ENCODE results near the gene TRPC4AP.

GRCh38 chr20:34964486-34964885, 128.1 kb downstream of the TRPC4AP start:
- TF ChIP-seq POLR2AphosphoS5 (IDR thresholded peaks at IDR 0.05): no peak
- TF ChIP-seq POLR2A (IDR thresholded peaks at IDR 0.05): no peak
- no peak for TF ChIP-seq CTCF (IDR thresholded peaks at IDR 0.05)
- no peak for TF ChIP-seq EP300 (IDR thresholded peaks at IDR 0.05; ENCODE audit: low read depth)

Data from transverse colon (tissue), 4 donors.